CD14-positive monocyte (primary cell): ENCODE results near the gene SLC32A1. TPM values are rescaled to one million over a fixed set of nuclear protein-coding genes. Genes with fewer than 3 reads are reported as not detected.

Source experiments
- DNase-seq, 3 donors: peaks; one replicate each; pipeline ENCODE4 v3.0.0-alpha.2; 2011 to 2022
- H2AFZ ChIP-seq: 2 replicates; pipeline ENCODE4 v1.6.0; 2012; ENCODE audit warnings: mild to moderate bottlenecking, low read depth, low read length, inconsistent platforms; ENCODE audit not compliant: insufficient read depth, poor library complexity, severe bottlenecking
- H3K27ac ChIP-seq, 2 donors: 1 replicate in 1 of 2; 2 replicates in 1 of 2; pipeline ENCODE4 v1.5.1; 2012 to 2013; ENCODE audit warnings: low read length in 2 of 2, control low read depth in 1 of 2, inconsistent platforms in 1 of 2, low read depth in 1 of 2, mild to moderate bottlenecking in 1 of 2
- H3K27me3 ChIP-seq, 2 donors: one replicate each; pipeline versions ENCODE4 v1.6.0 to v1.6.1; 2011 to 2013; ENCODE audit warnings: low read length in 2 of 2; ENCODE audit not compliant: control insufficient read depth in 2 of 2, insufficient read depth in 2 of 2
- H3K36me3 ChIP-seq, 2 donors: replicated peaks in 1 of 2; 1 replicate in 1 of 2; 2 replicates in 1 of 2; pipeline versions ENCODE4 v1.5.1 to v1.6.1; 2012 to 2013; ENCODE audit warnings: low read length in 2 of 2, control low read depth in 1 of 2, inconsistent platforms in 1 of 2, mild to moderate bottlenecking in 1 of 2; ENCODE audit not compliant: insufficient read depth in 2 of 2, control insufficient read depth in 1 of 2
- H3K4me1 ChIP-seq, 2 donors: 1 replicate in 1 of 2; 2 replicates in 1 of 2; pipeline versions ENCODE4 v1.5.1 to v1.6.1; 2012 to 2013; ENCODE audit warnings: low read length in 2 of 2, control low read depth in 1 of 2, inconsistent platforms in 1 of 2, mild to moderate bottlenecking in 1 of 2, moderate library complexity in 1 of 2; ENCODE audit not compliant: insufficient read depth in 2 of 2, control insufficient read depth in 1 of 2
- H3K4me2 ChIP-seq: replicated peaks from 2 replicates; pipeline ENCODE3; 2012; ENCODE audit warnings: low read length, moderate library complexity, mild to moderate bottlenecking; ENCODE audit not compliant: poor library complexity, severe bottlenecking; ENCODE audit errors: extremely low read depth
- H3K4me3 ChIP-seq, 3 experiments: fragments of 200-600 bp in 1 of 3; sonication (generic) in 1 of 3; replicated peaks in 1 of 3; 1 replicate in 2 of 3; 2 replicates in 1 of 3; pipeline ENCODE4 v1.5.1; 2011 to 2013; ENCODE audit warnings: low read length in 3 of 3, mild to moderate bottlenecking in 3 of 3, control low read depth in 2 of 3, low read depth in 2 of 3, inconsistent platforms in 1 of 3, moderate library complexity in 1 of 3
- H3K79me2 ChIP-seq: 2 replicates; pipeline ENCODE4 v1.6.0; 2012; ENCODE audit warnings: mild to moderate bottlenecking, control low read depth, inconsistent platforms, low read length, moderate library complexity; ENCODE audit not compliant: insufficient read depth
- H3K9ac ChIP-seq: 2 replicates; pipeline ENCODE4 v1.6.0; 2017; ENCODE audit warnings: low read length, mild to moderate bottlenecking; ENCODE audit not compliant: insufficient read depth, poor library complexity, severe bottlenecking
- H3K9me3 ChIP-seq, 2 donors: replicated peaks in 1 of 2; 1 replicate in 1 of 2; 2 replicates in 1 of 2; pipeline versions ENCODE4 v1.5.1 to v1.6.1; 2012 to 2013; ENCODE audit warnings: low read length in 2 of 2, control low read depth in 1 of 2; ENCODE audit not compliant: control insufficient read depth in 1 of 2, insufficient read depth in 1 of 2
- H4K20me1 ChIP-seq: 2 replicates; pipeline ENCODE4 v1.6.0; 2012; ENCODE audit warnings: mild to moderate bottlenecking, low read length, control low read depth, moderate library complexity; ENCODE audit not compliant: insufficient read depth
- H3K27ac Mint-ChIP-seq, 7 donors: one replicate each; pipeline ENCODE4 v1.8.0; 2020; ENCODE audit warnings: mild to moderate bottlenecking in 7 of 7, mixed read lengths in 7 of 7, moderate library complexity in 6 of 7, inconsistent platforms in 2 of 7
- H3K27me3 Mint-ChIP-seq, 3 donors: one replicate each; pipeline ENCODE4 v1.8.0; 2021 to 2022; ENCODE audit warnings: low read depth in 3 of 3, mild to moderate bottlenecking in 3 of 3, mixed read lengths in 3 of 3, moderate library complexity in 3 of 3, inconsistent platforms in 1 of 3
- H3K36me3 Mint-ChIP-seq, 2 donors: one replicate each; pipeline ENCODE4 v1.8.0; 2020; ENCODE audit warnings: mixed read lengths in 2 of 2, inconsistent platforms in 1 of 2, mild to moderate bottlenecking in 1 of 2
- H3K4me1 Mint-ChIP-seq: one replicate; pipeline ENCODE4 v1.8.0; 2020; ENCODE audit warnings: mild to moderate bottlenecking, mixed read lengths
- H3K4me3 Mint-ChIP-seq, 2 donors: one replicate each; pipeline ENCODE4 v1.8.0; 2020; ENCODE audit warnings: mild to moderate bottlenecking in 2 of 2, mixed read lengths in 2 of 2, moderate library complexity in 1 of 2
- H3K9me3 Mint-ChIP-seq, 7 donors: one replicate each; pipeline ENCODE4 v1.8.0; 2020 to 2022; ENCODE audit warnings: mixed read lengths in 7 of 7, mild to moderate bottlenecking in 6 of 7, moderate library complexity in 6 of 7, inconsistent platforms in 2 of 7
- WGBS: methylation state at CpG from one replicate; pipeline ENCODE4 v1.1.5; 2013; ENCODE audit warnings: missing lambda C conversion rate; ENCODE audit not compliant: insufficient coverage; 5-methylcytosine and 5-hydroxymethylcytosine counted together
- intact Hi-C, 2 donors: fragments of 100-400 bp; cut with micrococcal nuclease; formaldehyde crosslinking; loops; one replicate each; pipeline versions ENCODE4 v1.15.0 to v1.15.1; 2023
- polyA plus RNA-seq, 3 donors: library from polyadenylated mRNA; depleted of rRNA in 1 of 3; unstranded in 2 of 3; stranded (reverse) in 1 of 3; fragments of 300-500 nt in 2 of 3; fragments of >200 nt in 1 of 3; fragmentation: Illumina TruSeq in 2 of 3; gene quantifications; 1 replicate in 2 of 3; 2 replicates in 1 of 3; pipeline ENCODE4 v1.2.3, GENCODE V29; 2012 to 2021
- TF ChIP-seq, protein P1 (sequence below): fragments of 200-600 bp; IDR thresholded peaks from one replicate; pipeline ENCODE4 v1.8.0; 2022; ENCODE audit warnings: antibody characterized with exemption, mild to moderate bottlenecking

The SLC32A1 gene
- polyA plus RNA-seq, 3 donors = not detected

DNA sequence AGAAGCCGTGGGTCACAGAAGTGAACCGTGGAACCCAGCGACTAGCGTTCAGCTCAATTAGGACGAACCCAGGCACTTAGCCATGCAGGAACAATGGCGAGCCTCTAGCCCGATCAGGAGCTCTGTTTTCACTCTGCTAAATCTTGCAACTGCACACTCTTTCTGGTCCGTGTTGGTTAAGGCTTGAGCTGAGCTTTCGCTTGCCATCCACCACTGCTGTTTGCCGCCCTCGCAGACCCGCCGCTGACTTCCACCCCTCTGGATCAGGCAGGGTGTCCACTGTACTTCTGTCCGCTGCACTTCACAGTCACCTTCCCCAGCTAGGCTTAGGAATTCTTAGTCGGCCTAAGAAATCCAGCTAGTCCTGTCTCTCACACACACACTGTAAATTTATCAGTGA lies 25.7 kb upstream of the SLC32A1 start:
- Histone ChIP-seq H3K27me3 (no peaks in the 10 kb centered on the region), H2AFZ (no peak overlapping the region), H3K4me3 (no peak overlapping the region), H3K4me2 (no peak overlapping the region), H3K4me1 (no peaks in the 10 kb centered on the region), H4K20me1 (no peaks in the 10 kb centered on the region), H3K36me3 (no peaks in the 10 kb centered on the region), H3K27ac (no peak overlapping the region), H3K9me3 (no peaks in the 10 kb centered on the region), H3K9ac (no peak overlapping the region), H3K79me2 (no peaks in the 10 kb centered on the region)
- Mint-ChIP-seq H3K4me1 (no peaks in the 10 kb centered on the region), H3K9me3 (no peaks in the 10 kb centered on the region), H3K27ac (no peak overlapping the region), H3K36me3 (no peaks in the 10 kb centered on the region), H3K27me3 (peaks cover 9 to 18% (median 11%) of the 10 kb centered on the region in 3 donors), H3K4me3 (no peak overlapping the region)
- intact Hi-C loops = no loop called here
- WGBS = 82% methylated on average over 13 of the region's 15 CpGs
- TF ChIP-seq, protein P1, sequence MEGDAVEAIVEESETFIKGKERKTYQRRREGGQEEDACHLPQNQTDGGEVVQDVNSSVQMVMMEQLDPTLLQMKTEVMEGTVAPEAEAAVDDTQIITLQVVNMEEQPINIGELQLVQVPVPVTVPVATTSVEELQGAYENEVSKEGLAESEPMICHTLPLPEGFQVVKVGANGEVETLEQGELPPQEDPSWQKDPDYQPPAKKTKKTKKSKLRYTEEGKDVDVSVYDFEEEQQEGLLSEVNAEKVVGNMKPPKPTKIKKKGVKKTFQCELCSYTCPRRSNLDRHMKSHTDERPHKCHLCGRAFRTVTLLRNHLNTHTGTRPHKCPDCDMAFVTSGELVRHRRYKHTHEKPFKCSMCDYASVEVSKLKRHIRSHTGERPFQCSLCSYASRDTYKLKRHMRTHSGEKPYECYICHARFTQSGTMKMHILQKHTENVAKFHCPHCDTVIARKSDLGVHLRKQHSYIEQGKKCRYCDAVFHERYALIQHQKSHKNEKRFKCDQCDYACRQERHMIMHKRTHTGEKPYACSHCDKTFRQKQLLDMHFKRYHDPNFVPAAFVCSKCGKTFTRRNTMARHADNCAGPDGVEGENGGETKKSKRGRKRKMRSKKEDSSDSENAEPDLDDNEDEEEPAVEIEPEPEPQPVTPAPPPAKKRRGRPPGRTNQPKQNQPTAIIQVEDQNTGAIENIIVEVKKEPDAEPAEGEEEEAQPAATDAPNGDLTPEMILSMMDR = no peak
- no peak for DNase-seq

DNA sequence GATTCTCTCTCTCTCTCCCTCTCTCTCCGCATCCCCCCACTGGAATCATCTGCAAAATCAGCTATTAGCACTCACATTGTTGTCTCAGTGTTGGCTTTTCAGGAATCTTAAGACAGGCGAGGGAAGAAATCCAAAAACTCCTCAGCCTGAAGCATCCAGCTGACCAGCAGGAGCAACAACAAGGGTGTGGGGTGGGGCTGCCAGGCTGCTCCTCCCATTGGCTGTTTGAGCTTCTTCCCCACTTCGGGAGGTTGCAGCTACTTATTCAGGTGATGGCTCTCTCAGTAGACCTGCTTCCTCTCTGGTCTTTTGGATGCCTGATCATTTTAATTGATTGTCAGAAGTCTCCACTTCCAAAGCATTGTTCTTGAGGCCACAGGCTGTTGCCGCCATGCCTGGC lies 24.1 kb upstream of the SLC32A1 start:
- Histone ChIP-seq H3K9me3 (no peaks in the 10 kb centered on the region), H3K27ac (no peak overlapping the region), H3K4me1 (no peaks in the 10 kb centered on the region), H3K36me3 (no peaks in the 10 kb centered on the region), H3K9ac (no peak overlapping the region), H3K27me3 (no peaks in the 10 kb centered on the region), H3K79me2 (no peaks in the 10 kb centered on the region), H2AFZ (no peak overlapping the region), H3K4me3 (no peak overlapping the region), H4K20me1 (no peaks in the 10 kb centered on the region), H3K4me2 (no peak overlapping the region)
- peaks cover 12 to 17% (median 17%) of the 10 kb centered on the region in 3 donors for H3K27me3 Mint-ChIP-seq
- DNase-seq = no peak
- WGBS = 26% methylated on average over 3 of the region's 4 CpGs
- H3K36me3 Mint-ChIP-seq = no peaks in the 10 kb centered on the region
- no peak overlapping the region for H3K27ac Mint-ChIP-seq
- no peak overlapping the region for H3K4me3 Mint-ChIP-seq
- no peaks in the 10 kb centered on the region for H3K9me3 Mint-ChIP-seq
- intact Hi-C loops = no loop called here
- no peaks in the 10 kb centered on the region for H3K4me1 Mint-ChIP-seq
- TF ChIP-seq, protein P1 = no peak
